ENCODE measurements around the gene SEPTIN12. TPM values are rescaled to one million over a fixed set of nuclear protein-coding genes. Genes with fewer than 3 reads are reported as not detected.

Gene SEPTIN12
- total and polyA plus RNA-seq, 2 donors (not counting 3 experiments of a cell fraction or from before 2014, with no cell fraction given) = not detected

GRCh38 chr16:4729876-4730275 lies 58.3 kb downstream of the SEPTIN12 start:
- H3K36me3 ChIP-seq (ENCODE audit: control insufficient read depth in 2 of 2, extremely low read depth in 1 of 2, insufficient read depth in 2 of 2, low read length in 2 of 2) = peaks cover under 1 to 23% of the 10 kb centered on the region in 2 experiments
- H3K4me3 ChIP-seq (replicated peaks in 1 of 3; ENCODE audit: insufficient read depth in 1 of 3, low read depth in 1 of 3, low read length in 3 of 3) = no peak overlapping the region
- no peak overlapping the region for H3K9ac ChIP-seq (replicated peaks; ENCODE audit: extremely low read depth, insufficient read depth, low read length)
- ChIA-PET CTCF (interaction anchor here (0.9 kb wide), 1 partner anchor 80 kb away, joined by 3 read pairs; no protein-coding TSS in a partner anchor), POLR2A (no interaction called here)
- no peak overlapping the region for H3K27ac ChIP-seq (ENCODE audit: insufficient read depth, low read depth, low read length)
- TF ChIP-seq GATA2 (IDR thresholded peaks at IDR 0.05; ENCODE audit: insufficient read depth, insufficient read length, low read depth, low read length) = no peak
- TF ChIP-seq MAX (IDR thresholded peaks at IDR 0.05; ENCODE audit: insufficient read depth, insufficient read length) = no peak
- TF ChIP-seq POLR2A (IDR thresholded peaks at IDR 0.05; ENCODE audit: low read depth, low read length) = no peak
- TF ChIP-seq FOS (IDR thresholded peaks at IDR 0.05; ENCODE audit: borderline replicate concordance, insufficient read depth, low read length) = no peak
- TF ChIP-seq JUN (IDR thresholded peaks at IDR 0.05; ENCODE audit: borderline replicate concordance, insufficient read depth, insufficient read length, low read depth) = no peak
- no peak for TF ChIP-seq EZH2 (IDR thresholded peaks at IDR 0.05; ENCODE audit: borderline replicate concordance, low read depth, low read length, severe bottlenecking)
- TF ChIP-seq POLR2AphosphoS5 (IDR thresholded peaks at IDR 0.05; ENCODE audit: insufficient read depth, low read depth, low read length) = no peak
- TF ChIP-seq CTCF (IDR thresholded peaks at IDR 0.05; ENCODE audit: extremely low read depth in 1 of 2, insufficient read depth in 1 of 2, low read depth in 1 of 2, low read length in 2 of 2) = no peak
- no peak for TF ChIP-seq MYC (IDR thresholded peaks at IDR 0.05; ENCODE audit: low read depth, low read length)
- DNase-seq (ENCODE audit: low read depth, low spot score) (no peak), FAIRE-seq (no peak)
- H3K9me3 ChIP-seq (replicated peaks; ENCODE audit: control insufficient read depth, insufficient read depth, low read length) = no peaks in the 10 kb centered on the region
- no peaks in the 10 kb centered on the region for H3K27me3 ChIP-seq (ENCODE audit: control insufficient read depth in 2 of 2, insufficient read depth in 2 of 2, low read length in 2 of 2)
- dilution Hi-C loops (cut with MboI; ENCODE audit: extremely low pct_ligation_motif_present, low sequenced_read_pairs) (no loop called here), intact Hi-C loops (cut with micrococcal nuclease) (no loop called here)
- no peak overlapping the region for H3K4me2 ChIP-seq (ENCODE audit: insufficient read depth, low read length)
- H3K4me1 ChIP-seq (ENCODE audit: control insufficient read depth, extremely low read depth, insufficient read depth, low read length) = peaks cover under 1% of the 10 kb centered on the region
- no TSS peak for BruUV-seq (replicated peaks)
- H3K79me2 ChIP-seq (ENCODE audit: control insufficient read depth, insufficient read depth, low read length) = peaks cover 9% of the 10 kb centered on the region
- H3K9me1 ChIP-seq (replicated peaks; ENCODE audit: control insufficient read depth, extremely low read depth, insufficient read depth, low read length) = no peaks in the 10 kb centered on the region
- H2AFZ ChIP-seq (ENCODE audit: low read depth, low read length) = no peak overlapping the region
- no peaks in the 10 kb centered on the region for H4K20me1 ChIP-seq (replicated peaks; ENCODE audit: control insufficient read depth, extremely low read depth, insufficient read depth, low read length)

Data from endothelial cell of umbilical vein (primary cell).